ENCODE measurements around the gene CYP19A1. TPM values are rescaled to one million over a fixed set of nuclear protein-coding genes. Genes with fewer than 3 reads are reported as not detected.

Gene CYP19A1
- total and polyA plus RNA-seq, 9 of the 15 experiments (the other 6 are each of a cell fraction or from before 2014, with no cell fraction given) = 0.16 to 0.63 (median 0.47) TPM; not detected in 3

DNA sequence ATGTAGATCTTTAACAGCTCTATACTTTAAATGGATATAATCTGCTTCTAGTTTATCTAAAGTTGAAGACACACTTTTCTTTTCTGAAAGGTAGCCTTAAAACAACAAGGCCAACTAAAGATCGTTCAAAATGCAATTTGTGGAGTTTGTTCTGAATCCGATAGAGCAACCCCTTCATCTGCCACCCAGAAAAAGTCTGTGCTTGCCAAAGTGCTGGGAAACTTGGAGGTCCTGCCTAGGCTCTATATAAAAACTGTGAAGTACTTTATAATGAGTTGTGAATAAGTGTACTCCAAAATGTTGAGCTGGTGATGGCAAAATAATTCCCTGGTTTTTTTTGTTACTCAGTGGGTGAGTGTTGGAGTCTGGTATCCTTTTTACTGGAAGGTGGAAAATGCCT lies 15.6 kb upstream of the CYP19A1 start (continued):
- no peak for TF ChIP-seq ZNF592 (IDR thresholded peaks at IDR 0.05)
- TF ChIP-seq ZNF79 (CRISPR knock-in tag; IDR thresholded peaks at IDR 0.05; ENCODE audit: low read depth) = no peak
- no peak for TF ChIP-seq HEY1 (CRISPR knock-in tag; IDR thresholded peaks at IDR 0.05; ENCODE audit: borderline replicate concordance)
- TF ChIP-seq MBD2 (IDR thresholded peaks at IDR 0.05; ENCODE audit: borderline replicate concordance, low read depth) = no peak
- TF ChIP-seq, protein P1, sequence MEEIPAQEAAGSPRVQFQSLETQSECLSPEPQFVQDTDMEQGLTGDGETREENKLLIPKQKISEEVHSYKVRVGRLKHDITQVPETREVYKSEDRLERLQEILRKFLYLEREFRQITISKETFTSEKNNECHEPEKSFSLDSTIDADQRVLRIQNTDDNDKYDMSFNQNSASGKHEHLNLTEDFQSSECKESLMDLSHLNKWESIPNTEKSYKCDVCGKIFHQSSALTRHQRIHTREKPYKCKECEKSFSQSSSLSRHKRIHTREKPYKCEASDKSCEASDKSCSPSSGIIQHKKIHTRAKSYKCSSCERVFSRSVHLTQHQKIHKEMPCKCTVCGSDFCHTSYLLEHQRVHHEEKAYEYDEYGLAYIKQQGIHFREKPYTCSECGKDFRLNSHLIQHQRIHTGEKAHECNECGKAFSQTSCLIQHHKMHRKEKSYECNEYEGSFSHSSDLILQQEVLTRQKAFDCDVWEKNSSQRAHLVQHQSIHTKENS (CRISPR knock-in tag; IDR thresholded peaks at IDR 0.05) = no peak
- TF ChIP-seq STAT5A (IDR thresholded peaks at IDR 0.05; ENCODE audit: borderline replicate concordance, low read length) = no peak
- no peak for TF ChIP-seq KDM2B (CRISPR knock-in tag; IDR thresholded peaks at IDR 0.05)

All from K562 (cell line).